T follicular helper cell (primary cell): ENCODE results near the gene TEX12.
"Not testable (repeated sequence)": the region's sequence is repeated elsewhere in the genome, so short reads cannot be mapped to it uniquely, and the experiment has no call there.

ENCODE experiments used
- DNase-seq: peaks from one replicate; pipeline ENCODE4 v3.0.0-alpha.2; 2020; ENCODE audit warnings: low read depth
- total RNA-seq, 2 experiments: gene quantifications; one replicate each; lab custom pipeline; 2026; lab: John Stamatoyannopoulos, UW

Gene TEX12, protein sequence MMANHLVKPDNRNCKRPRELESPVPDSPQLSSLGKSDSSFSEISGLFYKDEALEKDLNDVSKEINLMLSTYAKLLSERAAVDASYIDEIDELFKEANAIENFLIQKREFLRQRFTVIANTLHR
- 0.06 to 0.13 reads per million in 2 experiments for total RNA-seq

DNA sequence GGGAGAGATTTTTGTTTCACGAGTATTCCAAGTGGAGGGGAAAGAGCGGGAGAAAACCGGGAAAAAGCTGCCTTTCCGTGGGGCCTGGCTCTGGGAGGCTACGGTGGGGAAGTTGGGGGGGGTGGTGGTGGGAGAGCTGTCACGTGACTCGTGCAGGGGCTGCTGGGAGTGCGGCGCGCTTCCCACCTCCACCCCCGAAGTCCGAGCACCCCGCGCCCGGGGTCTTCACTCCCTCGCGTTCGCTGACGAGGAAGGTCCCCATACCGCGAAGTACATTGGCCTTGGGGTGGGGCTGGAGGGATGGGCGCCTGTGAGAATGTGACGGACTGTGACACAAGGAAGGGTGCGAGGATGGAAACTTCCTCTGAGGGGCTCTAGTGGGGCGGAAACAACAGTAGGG lies at the start of gene TEX12:
TSS of gene TEX12 (plus strand) at position 228 of the 400 bp plus-strand sequence. CDS start 1,897 bp downstream, outside the sequence.
- DNase-seq = no peak

GRCh38 chr11:112118176-112118575 lies 49.0 kb upstream of the TEX12 start:
- DNase-seq = no peak

DNA sequence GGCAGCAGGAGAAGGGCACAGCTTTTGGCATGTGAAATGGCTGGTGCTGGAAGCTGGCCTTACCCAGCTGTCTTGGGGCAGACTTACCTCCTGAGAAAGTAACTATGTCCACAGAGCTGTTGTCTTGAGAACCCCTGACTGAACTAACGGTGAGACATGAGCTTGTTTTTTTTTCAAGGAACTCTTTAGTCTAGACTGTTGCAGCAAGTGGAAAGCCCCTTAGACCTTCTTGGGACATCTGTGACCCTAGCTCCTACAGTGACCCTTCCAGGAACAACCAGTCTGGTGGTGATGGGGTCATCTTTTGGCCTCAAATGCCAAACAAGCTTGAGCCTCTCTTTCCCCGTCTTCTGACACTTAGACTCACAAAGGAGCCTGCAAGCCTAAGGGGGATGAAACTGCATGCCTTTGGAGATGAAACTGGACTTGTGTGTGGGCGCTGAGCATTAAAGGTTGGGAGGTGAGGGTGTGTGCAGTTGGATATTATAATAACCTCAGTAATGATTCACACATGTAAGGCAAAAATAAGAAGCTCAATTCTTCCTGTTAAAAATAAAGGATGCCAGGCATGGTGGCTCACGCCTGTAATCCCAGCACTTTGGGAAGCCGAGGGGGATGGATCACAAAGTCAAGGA lies 45.1 kb upstream of the TEX12 start:
- DNase-seq = no peak

DNA sequence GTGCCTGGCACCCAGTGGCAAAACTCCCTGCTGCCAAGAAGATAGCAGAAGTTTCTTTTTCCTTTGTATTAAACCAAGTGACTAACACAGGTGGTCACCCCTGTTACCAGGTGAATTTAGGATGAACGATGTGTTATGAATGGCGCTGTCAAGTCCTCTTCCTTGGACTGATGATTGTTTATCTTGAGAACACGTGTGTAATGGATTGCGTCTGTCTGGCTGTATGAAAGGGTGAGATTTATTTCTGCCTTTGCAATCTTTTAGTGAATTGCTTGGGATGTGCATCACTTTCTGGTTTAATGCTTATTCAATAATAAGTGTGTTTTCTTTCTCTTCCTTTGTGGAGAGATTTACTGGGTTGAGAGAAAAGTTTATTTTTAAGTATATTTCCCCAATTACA lies 44.0 kb upstream of the TEX12 start:
- no peak for DNase-seq

- no peak for DNase-seq
These were observed 40.1 kb upstream of the TEX12 start for GRCh38 chr11:112127056-112127455.

DNA sequence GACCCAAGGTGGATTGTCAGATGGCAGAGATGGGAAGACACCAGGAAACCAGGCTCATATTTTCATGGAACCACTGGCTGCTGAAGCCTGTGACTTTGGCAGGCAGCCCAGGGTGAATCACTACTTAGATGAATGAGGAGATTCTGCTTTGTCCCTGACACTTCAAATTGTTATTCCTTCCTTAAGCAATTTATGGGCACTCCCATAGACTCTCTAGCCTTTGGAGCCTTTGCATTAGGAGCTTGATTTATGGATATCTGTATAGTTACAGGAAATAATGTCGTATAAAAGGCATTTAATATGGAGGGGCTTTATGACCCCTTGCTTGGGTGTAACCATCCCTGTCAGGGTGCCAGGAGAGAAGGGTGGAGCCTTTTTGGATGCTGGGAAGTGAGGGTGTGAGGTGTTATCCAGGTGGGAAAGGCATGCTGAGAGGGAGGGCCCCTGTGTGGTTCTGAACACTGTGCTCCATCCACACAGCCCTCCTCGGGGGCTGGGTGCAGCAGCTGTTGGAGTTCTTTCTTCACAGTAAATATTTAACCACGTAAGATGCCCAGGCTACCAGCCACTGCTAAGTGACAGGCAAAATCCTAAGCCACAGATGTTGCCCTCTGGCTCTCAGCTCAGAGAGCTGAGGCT lies 38.6 kb upstream of the TEX12 start:
- no peak for DNase-seq

- DNase-seq = no peak
These were observed 37.5 kb upstream of the TEX12 start for GRCh38 chr11:112129656-112130055.

GRCh38 chr11:112132737-112133136 lies 34.4 kb upstream of the TEX12 start:
- DNase-seq = no peak

- DNase-seq = no peak
These were observed 32.7 kb upstream of the TEX12 start for GRCh38 chr11:112134473-112134872.

GRCh38 chr11:112143597-112143996 lies 23.6 kb upstream of the TEX12 start:
- DNase-seq = no peak

GRCh38 chr11:112150517-112150916 lies 16.7 kb upstream of the TEX12 start:
- no peak for DNase-seq

GRCh38 chr11:112156153-112156955 lies 10.8 kb upstream of the TEX12 start:
- DNase-seq = no peak

DNA sequence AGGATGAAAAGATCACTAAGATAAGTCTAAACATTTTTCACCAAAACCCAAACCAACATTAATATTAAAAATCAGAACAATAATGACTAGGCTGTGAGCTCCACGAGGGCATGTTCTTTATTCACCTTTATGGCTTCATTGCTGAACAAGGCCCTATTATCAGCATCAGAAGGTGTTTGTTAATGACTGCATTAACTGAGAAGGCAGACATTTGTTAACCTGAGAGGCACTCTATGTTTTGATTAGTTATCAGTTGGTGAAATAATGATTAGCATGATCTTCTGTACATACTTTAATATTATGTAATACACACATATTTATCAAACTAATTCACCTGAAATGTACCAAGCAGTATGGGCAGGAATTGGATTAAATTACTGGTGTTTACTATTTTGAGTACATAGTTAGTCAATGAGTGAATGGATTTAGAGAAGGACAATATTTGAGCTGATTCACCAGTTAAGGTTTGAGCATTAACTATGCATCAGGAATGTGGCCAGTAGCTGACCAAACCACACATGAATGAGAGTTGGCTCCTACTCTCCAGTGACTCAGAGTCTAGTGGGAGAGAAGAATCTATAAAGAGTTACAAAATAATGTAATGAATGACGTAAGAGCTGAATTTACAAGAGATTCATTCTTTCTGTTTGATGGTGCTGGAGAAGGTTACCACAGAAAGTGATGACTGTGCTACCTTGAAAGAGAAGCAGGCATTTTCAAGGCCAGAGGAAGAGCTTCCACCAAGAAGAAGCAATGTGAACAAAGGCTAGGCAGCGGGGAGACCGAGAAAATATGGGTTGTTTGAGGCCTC lies 10.0 kb upstream of the TEX12 start:
- no peak for DNase-seq

DNA sequence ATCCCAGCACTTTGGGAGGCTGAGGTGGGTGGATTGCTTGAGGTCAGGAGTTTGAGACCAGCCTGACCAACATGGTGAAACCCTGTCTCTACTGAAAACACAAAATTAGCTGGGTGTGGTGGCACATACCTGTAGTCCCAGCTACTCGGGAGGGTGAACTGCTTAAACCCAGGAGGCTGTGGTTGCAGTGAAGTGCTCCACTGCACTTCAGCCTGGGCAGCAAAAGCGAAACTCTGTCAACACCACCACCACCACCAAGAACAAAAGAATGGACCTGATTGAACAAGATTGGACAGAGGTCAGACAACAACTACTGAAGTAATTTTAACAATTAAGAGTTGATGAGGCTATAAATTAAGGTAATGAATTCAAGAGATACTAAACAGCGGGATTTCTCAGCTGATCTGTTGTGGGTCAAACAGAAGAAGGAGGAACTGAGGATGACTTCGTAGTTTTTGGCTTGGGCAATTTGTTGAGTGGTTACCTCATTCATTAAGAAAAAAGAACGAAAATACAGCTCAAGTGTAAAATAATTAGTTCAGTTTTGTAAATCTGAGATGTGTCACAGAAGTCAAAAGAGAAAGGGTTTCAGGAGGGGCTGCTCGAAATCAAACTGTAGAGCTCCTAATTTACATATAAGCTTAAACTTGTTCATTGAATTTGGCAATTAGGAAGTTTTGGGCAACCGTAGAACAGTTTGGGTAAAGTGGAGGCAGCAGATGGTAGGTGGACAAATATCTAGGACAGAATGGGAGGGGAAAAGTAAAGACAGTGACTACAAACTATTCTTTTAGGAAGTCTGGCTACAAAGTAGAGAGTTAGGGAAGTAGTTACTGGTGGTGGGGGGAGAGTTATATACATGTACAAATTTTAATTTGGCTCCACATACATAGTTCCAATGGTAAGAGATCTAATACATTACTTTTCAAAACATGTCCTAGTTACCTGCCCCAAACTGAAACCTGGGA lies 7.8 kb upstream of the TEX12 start:
- DNase-seq = no peak

DNA sequence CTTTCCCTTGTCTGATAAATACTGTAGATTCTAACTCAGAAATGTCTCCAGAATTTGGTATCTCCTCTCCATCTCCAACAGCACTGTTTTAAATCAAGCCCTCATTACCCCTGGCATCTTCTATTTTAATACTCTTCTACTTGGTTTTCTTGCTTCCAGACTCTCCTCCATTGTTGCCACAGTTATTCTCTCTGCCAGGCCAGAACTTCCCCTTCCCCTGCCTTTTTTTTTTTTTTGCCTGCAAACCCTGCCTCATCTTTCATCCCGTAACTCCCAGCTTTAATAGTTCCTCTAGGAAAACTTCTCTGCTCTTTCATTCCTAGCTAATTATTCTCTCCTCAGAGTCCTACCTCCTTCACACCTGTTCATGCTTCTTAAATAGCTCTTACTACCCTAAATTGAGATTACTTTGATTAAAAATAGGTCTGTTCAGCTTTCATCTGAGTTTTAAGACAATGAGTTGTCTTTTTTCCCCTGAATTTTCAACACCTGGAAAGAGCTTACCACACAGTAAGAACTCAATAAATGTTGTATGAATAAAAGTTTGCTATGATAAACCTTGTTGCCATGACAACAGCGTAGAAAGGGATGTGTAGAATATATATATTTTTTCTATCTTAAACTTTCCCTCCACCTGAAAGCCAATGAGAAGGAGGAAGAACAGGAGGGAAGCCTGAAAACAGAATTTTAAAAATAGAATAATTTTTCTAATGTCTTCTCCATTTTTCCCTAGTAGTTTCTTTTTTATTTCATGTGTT lies 6.9 kb upstream of the TEX12 start:
- no peak for DNase-seq

DNA sequence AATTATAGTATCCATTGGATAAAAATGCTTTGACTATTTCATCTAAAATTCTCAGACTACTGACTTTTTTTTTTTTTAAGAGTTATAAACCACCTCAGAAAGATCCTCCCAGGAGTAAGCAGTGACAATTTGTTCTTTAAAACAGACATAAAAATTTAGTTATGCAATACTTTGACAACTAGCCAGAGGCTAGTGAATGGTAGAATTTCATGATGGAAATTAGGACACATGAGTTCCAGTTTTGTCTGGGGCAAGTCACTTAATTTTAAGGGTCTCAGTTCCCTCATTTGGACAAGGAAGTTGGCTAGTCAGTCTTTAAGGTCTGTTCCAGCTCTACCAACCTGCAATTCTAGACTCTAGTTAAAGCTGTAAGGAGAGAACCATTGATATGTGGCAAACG lies 6.2 kb upstream of the TEX12 start:
- no peak for DNase-seq

GRCh38 chr11:112162200-112162599 lies 5.0 kb upstream of the TEX12 start:
- DNase-seq = not testable (repeated sequence)

GRCh38 chr11:112162761-112163546 lies 4.2 kb upstream of the TEX12 start:
- DNase-seq = no peak
